ENCODE results near the gene KMT5C.
"Not testable (repeated sequence)": the region's sequence is repeated elsewhere in the genome, so short reads cannot be mapped to it uniquely, and the experiment has no call there.

KMT5C gene

DNA sequence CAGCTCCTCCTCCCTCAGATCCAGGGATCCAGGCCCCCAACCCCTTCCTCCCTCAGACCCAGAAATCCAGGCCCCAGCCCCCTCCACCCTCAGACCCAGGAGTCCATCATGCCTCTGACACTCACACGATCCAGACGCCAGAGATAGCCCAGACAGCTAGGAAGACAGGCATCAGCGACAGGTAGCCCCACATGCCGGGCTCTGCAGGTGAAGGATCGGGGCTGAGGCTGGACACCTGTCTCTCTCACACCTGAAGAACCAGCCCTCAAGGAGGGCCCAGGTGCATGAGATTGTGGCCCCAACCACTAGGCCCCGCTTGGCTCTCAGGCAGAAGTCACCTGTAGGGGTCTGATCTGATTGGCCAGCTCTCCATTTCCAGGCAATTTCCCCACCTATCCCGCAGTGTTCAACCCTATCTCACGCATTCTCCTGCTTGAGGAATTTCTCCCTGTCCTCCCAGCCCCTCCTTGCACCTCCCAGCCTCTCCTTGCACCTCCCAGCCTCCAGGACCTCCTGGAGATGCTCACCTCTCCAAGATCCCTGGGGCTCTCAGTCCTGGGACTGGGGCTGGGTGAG, 18.7 kb upstream of the KMT5C start:
- DNase-seq: no peak

DNA sequence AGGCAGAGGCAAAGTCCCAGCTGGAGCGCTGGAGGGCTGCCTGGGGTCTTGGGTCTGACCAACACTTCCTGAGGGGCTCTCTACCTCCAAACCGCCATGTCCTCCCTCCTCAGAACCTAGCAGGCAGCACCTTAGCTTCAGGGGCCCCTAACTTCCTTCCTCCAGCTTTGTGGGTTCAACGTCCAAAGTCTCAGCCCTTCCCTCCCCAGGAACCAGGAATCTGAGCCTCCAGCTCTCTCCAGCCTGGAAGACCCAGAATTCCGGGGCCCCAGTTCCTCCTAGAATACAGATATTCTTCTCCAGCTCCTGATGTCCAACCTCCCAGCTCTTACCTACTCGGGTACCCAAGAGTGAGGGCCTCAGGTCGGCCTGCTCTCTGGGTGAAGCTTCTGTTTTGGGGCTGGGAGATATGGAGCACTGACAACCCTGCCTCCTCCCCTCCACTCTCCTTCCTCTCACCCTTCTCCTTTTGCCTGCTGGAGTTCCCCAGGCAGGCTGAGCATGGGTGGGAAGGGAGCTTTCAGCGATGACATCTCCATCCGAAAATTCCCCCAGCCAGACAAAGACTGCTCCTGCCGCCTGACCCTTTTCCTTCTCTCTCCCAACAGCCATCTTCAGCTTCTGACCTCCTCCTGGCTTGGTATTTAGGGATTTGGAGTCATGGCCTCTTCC, 18.1 kb upstream of the KMT5C start:
- DNase-seq: no peak

DNA sequence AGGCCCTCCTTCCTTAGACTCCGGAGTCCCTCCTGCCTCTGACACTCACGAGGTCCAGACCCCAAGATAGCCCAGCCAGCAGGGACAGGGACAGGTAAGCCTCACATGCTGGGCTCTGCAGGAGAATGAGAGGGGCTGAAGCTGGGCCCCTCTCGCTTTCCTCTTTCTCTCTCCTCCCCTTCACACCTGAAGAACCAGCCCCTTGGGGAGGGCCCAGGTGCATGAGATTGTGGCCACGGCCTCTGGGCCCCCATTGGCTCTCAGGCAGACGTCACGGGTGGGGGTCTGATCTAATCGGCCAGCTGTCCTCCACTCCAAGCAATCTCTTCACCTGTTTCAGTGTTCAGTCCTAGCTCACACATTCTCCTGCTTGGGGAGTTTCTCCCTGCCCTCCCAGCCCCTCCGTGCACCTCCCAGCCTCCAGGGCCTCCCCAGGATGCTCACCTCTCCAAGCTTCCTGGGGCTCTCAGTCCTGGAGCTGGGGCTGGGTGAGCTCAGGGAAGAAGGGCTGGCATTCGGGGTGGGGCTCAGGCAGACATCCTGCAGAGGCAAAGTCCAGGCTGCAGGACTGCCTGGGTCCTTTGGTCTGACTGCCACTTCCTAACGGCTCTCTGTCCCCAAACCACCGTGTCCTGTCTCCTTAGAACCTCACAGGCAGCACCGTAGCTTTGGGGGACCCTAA, 17.3 kb upstream of the KMT5C start:
- DNase-seq: no peak

DNA sequence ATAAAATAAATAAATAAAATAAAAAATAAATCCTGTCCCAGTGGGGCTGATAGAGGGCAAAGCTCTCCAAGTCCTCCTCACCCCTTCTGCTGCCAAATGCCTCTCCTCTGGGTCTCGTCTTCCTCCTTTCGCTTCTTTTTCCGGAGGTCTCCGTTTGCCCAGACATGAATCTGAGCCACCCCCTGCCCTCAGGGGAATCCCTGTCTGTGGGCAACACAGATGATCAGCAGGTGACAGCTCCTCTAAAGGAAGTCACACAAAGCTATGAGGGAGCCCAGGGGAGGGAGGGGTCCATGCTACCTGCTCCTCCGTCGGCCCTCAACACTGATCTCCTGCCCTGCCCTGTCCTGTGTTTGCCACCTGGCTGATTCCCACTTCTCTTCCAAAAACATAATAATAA, 15.0 kb upstream of the KMT5C start:
- DNase-seq: no peak

DNA sequence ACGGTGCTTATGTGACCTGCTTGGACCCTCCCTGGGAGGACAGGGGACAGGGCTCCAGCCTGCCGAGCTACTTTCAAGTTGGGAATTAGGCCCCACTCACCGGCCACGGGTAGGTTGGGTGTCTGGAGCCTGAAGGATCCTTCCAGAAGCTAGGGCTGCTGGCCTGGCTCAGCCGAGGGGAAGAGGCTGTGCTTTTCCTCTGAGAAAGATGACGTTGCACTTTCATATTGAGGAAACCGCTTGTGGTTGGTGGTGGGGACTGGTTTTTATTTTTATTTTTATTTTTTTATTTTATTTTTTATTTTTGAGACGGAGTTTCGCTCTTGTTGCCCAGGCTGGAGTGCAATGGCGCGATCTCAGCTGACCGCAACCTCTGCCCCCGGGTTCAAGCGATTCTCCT, 14.5 kb upstream of the KMT5C start, which contains the start of gene TMEM150B:
Gene TMEM150B, minus strand, starts transcription at position 170 of the 400 bp plus-strand sequence. CDS start 4,305 bp downstream, outside the sequence.
- DNase-seq: no peak

DNA sequence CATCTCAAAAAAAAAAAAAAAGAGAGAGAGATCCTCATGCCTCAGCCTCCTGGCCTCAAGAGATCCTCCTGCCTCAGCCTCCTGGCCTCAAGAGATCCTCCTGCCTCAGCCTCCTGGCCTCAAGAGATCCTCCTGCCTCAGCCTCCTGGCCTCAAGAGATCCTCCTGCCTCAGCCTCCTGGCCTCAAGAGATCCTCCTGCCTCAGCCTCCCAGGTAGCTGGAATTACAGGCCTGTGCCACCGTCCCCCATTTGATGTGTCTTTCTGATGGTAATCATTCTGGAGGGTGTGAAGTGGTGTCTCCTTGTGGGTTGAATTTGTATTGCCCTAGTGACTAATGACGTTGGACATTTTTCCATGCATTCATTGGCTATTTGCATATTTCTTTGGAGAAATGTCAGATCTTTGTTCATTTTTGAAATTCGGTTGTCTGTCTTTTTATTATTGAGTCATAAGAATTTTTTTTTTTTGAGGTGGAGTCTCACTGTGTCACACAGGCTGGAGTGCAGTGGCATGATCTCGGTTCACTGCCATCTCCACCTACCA, 10.8 kb upstream of the KMT5C start:
- not testable (repeated sequence) for DNase-seq

DNA sequence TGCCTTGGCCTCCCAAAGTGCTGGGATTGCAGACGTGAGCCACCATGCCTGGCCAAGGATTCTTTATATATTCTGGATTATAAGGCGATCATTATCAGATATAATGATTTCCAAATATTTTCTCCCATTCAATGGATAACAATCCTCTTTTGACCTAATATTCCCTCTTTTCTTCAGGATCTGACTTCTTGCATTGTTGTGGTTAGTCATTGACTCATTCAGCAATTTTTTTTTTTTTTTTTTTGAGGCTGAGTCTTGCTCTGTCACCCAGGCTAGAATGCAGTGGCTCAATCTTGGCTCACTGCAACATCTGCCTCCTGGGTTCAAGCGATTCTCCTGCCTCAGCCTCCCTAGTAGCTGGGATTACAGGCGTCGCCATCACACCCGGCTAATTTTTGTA, 9.9 kb upstream of the KMT5C start:
- DNase-seq: not testable (repeated sequence)

DNA sequence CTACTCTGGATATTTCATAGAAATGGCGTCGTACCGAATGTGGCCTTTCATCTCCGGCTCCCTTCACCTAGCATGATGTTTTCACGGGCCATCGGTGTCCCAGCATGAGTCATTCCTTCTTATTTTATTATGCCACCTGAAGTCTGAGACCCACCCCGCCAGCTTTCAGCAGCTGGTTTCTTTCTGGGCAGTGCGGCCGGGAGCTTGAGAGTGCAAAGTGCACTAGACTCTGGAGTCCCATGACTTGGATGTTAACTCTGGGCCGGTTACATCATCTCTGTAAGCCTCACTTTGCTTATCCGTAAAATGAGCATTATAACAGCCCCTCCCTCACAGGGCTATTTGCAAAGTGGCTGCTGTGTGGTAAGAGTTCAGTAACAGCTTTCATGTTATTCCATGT, 5.8 kb upstream of the KMT5C start:
- DNase-seq: no peak

DNA sequence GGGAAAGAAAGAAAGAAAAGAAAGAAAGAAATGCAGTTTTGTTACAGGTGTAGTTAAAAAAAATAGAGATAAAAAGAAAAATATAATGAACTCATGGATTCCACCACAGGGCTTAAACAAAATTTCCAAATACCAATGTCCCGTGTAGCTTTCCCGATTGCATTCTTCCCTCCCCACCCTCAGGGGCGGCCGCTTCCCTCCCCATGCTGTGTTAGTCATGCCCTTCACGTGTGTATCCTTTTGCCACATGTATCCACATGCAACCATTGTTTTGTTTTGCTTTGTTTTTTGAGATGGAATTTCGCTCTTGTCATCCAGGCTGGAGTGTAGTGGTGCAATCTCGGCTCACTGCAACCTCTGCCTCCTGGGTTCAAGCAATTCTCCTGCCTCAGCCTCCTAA, 3.6 kb upstream of the KMT5C start:
- DNase-seq: no peak

DNA sequence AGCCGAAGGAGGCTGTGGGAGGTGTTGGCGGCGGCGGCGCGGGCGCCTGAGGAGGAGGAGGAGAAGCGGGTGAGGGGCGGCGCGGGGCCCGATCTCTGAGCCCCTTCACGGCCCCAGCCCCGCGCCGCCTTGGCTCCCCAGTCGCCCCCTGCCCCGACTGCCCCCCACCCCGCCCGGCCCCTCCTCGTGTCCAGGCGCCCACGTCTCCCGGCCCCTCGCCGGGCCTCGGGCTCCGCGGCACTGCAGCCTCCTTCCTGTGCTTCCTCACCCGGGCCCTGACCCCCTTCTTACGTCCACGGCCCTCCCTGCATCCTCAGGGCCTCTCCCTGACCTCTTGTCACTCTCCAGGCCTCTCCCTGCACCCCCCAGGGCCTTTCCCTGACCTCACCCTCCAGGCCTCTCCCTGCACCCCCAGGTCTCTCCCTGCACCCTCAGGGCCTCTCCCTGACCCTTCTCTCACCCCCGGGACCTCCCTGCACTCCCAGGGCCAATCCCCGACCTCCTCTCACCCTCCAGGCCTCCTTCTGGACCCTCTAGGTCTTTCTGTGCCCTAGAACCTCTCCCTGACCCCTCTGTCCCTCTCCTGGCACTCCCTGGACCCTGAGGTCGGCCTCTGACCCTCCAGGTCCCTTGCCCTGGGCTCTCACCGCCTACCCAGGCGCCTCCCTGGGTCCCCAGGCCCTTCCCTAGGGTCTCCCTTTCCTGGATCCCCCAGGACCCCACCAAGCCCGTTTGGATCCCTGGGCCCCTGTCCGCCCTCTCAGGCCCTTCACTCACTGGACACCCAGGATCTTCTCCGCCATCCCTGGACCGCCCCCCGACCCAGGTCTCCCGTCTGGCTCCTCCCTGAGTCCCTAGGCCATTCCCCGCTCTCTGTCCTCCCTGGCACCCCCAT, 460 bp downstream of the KMT5C start:
- DNase-seq: peak; percentile 55

DNA sequence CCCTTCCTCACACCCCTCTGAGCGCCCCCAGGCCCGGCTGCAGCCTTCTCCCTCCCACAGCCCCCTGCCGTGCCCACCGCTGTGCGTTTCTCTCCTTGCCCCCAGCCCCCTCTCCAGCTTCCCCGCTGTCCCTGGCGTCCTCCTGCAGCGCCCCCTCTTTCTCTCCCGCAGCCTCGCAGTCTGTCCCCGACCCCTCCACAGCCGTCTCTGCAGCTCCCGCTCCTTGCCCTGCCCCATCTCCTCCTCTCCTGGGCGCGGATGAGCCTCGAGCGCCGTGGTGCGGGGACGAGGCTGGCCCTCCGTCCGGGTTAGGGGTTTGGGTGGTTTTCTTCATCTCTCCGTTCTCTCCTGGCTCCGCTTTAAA, 1.1 kb downstream of the KMT5C start:
- DNase-seq: no peak

DNA sequence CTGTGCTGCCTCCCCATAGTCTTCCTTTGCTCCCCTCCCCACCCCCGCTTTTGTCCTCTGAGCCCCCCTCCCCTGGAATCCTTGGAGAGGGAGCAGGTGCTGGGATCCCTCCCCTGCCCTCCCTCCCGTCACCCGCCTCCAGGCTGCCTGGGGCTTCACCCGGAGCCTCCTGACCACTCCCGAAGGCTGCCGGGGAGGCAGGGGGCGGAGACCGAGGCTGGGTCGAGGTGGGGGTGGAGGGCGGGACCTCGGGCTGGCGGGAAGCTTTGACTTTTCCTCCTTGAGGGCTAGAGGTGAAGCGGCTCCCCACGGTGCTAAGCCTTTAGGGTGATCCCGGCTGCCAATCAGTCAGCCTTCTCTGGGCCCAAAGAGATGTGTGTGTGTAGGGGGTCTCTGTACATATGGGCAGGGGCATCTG, 1.5 kb downstream of the KMT5C start:
- peak; percentile 57 for DNase-seq

DNA sequence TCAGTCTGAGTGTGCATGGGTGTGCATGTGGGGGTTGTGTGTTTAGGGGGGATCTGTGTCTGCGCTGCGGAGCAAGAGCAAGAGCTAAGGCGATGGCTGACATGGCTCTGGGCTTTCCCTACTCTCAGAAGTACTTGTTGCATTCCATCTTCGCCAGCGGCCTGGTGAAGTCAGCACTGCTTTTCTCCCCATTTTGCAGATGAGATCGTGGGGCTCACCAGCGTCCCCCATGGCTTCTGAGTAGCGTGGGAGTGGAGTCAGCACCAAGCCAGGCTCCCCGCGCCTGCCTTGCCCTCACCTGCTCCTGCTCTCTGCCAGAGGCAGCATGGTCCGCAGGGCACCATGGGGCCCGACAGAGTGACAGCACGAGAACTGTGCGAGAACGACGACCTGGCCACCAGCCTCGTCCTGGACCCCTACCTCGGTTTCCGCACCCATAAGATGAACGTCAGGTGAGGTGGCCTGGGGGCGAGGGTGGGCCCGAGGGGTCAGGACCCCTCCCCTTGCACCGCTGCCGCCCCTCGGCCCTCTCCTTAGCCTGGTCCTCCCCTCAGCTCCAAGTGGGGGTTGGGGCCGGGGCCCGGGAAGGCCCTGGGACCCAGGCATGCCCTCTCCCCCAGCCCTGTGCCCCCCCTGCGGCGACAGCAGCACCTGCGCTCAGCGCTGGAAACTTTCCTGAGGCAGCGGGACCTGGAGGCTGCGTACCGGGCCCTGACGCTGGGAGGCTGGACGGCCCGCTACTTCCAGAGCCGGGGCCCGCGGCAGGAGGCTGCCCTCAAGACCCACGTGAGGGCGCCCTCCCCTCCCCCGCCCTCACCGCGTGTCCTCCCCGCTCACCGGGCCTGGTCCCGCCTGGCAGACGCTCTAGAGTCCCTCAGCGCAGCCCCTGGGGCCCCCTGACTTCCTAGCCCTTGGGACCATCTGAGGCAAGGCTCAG, 2.2 kb downstream of the KMT5C start:
- no peak for DNase-seq

DNA sequence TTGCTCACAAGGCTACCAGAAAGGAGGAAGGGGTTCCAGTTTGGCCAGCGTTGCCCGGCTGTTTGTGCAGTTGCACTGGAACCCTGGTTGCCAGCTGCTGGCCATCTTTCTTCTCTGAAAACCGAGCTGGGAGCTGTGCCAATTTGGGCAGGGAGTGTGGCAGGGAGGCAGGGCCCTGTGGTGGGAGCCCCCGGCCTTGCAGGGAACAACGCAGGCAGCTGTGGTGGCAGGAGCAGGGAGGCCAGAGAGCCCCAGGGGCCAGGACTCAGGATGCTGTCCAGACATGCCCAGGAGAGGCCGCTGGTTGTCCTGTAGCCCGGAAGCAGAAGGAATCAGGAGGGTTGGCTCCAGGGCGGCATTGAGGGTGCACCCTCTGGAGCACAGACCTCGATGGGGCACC, 4.8 kb downstream of the KMT5C start:
- DNase-seq: no peak

DNA sequence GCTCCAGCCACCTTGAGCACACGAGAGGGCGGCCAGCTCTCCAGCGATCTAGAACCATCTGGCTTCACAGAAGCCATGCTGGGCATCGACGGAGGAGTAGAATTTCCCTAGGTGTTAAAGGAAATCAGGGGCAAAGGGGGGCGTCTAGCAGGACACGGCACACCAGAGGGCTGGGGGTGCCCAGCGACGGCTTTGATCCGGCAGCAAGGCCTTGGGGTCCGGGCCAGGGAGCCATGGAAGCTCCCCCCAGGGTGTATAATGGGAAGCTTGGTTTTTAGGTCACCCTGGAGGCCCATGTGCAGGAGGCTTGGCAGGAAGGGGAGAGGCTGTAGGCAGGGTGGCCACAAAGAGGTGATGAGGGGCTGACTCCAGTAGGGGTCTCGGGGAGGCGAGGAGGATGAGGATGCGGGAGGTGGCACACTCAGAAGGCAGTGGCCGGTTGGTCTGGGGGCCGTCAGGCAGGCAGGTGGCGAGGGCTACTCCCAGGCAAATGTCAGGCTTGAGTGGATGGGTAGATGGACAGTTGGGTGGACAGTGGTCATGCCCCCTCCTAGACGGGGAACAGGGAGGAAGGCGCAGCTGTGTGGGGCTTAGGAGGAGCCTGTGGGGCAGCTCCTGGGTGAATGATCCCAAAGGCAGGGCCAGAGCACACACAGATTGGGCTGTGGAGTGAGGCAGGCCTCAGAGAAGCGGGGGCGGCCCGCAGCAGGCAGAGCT, 5.6 kb downstream of the KMT5C start:
- DNase-seq: no peak

DNA sequence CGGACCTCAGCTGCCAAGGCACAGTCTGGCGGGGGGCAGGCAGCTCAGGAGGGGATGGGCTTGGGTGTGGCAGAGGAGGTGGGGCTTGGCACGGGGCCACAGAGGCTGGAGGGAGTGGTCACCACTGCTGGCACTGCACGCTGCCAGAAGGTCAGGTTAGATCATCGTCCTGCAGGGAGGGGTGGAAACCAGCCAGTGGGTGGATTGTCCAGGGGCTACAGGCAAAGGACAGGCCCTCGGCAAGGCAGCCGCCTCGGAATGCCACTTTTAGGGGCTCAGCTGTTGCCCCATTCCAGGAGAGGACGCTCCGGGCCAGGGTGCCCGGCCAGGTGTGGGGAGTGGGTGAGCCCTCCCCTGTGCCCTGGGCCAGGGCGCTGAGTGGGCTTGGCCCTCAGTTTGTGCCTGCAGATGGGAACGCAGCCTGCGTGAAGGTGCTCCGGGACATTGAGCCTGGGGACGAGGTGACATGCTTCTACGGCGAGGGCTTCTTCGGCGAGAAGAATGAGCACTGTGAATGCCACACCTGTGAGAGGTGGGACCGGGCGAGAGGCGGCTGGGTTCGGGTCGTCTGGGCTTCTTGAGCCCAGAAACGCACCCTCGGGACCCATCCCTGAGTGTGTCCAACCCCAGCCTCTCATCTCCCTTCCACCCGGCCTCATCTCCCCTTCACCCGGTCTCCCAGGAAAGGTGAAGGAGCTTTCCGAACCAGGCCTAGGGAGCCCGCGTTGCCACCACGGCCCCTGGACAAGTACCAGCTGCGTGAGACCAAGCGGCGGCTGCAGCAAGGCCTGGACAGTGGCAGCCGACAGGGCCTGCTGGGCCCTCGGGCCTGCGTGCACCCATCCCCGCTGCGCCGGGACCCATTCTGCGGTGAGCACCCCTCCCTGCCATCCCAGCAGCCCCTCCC, 6.4 kb downstream of the KMT5C start:
- no peak for DNase-seq

DNA sequence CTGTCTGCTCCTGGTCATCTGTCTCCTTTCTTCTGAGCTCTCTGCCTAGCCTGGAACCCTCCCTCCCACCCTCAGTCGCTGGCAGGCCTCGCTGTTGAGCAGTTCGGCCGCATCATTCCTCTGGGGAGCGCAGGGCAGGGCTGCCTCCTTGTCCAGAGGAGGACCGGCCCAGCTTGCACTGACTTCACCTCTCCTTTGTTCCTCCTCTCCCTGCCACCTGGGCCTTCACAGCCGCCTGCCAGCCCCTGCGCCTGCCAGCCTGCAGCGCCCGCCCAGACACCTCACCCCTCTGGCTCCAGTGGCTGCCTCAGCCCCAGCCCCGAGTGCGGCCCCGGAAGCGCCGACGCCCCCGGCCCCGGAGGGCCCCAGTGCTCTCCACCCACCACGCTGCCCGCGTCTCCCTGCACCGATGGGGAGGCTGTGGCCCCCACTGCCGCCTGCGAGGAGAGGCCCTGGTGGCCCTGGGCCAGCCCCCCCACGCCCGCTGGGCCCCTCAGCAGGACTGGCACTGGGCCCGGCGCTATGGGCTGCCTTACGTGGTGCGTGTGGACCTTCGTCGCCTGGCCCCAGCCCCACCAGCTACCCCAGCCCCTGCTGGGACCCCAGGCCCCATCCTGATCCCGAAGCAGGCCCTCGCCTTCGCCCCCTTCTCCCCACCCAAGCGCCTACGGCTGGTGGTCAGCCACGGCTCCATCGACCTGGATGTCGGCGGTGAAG, 7.2 kb downstream of the KMT5C start:
- no peak for DNase-seq

DNA sequence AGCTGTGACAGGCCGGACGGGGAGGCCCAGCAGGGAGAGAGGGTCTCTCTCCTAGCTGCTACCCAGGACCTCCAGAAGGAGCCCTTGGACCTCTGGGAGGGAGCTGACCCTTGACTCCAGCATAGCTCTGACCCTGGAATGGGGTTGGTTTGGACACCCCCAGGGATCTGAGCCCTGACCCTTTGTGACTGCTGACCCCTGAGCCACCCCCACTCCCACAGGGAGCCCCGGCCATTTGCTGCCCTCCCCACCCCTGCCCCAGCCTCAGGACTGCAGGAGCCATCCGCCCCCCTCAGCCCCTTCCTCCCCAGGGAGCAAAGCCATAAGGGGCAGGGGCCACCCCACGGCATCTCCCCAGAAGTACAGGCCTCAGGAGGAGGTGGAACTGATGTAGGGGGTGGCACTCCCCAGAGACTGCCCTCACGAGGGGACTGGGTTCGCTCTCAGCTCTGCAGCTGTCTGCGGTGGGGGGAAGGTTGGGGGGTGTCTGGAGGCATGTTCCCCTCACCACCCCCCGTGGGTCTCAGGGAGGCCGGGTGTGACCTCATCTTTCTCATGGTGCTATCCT, 7.8 kb downstream of the KMT5C start:
- no peak for DNase-seq

Data from CD4-positive, alpha-beta T cell treated with Interleukin-15 for 1 hour (primary cell).